HG03439 (cell line): ENCODE results near the gene LPAR1.

Source experiments
- ATAC-seq: cut with Tn5 transposase; IDR thresholded peaks from one replicate; pipeline ENCODE4 v1.9.1; 2021; ENCODE audit warnings: mild to moderate bottlenecking, moderate library complexity; ENCODE audit not compliant: unreplicated experiment

Gene LPAR1

DNA sequence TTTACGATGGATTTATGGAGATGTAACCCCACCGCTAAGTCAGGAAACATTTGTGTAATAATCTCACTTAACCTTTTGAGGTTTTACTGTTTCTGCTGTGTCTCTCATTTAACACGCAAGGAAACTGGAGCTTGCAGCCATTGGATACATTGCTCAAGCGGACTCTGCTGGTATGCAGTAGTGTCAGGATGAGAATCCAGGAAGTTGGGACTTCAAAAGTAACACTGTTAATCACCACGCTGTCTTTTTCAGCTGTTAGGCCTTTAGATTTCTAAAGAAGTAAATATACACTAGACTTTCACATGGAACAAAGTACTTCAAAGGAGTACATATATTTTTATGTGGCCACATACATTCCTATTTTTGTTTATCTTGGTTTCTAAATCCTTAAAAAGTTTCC lies 114.7 kb downstream of the LPAR1 start:
- ATAC-seq = no peak

DNA sequence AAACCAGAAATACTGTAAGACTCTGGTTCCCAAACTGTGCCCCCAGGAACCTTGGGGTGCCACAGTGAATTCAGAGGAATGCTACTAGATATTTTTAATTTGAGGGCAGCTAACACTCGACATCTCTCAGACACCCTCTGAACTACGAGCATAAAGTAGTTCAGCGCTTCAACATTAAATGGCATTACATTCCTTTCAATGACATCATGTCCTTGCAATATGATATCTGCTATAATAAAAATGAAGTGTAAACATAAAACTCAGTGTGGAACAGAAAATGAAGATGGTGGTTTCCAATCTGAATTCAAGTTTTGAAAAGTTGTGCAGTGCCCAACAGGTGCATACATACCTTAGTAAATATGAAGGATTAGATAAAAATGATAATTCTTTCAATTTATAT lies 116.1 kb downstream of the LPAR1 start:
- ATAC-seq = no peak

DNA sequence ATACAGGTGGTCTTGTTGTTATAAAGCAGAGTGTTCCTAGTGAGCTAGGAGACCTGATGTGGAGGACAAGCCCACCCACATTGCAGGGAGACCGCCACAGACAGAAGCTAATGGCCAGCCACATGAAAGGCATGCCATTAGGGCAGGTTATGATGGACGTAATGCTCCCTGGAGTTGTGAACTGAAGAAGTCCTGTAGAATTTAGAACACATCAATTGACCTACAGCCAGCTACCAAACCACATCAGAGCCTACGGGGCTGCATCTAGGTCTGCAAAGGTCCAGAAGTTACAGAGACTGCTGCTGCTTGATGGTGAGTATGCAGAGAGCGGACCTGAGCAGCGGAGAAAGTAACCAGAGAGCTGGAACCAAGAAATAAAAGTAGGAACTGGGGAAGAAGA lies 116.6 kb downstream of the LPAR1 start:
- ATAC-seq = no peak

- ATAC-seq = no peak
Measured at GRCh38 chr9:110919609-110920008, 118.7 kb downstream of the LPAR1 start.

- ATAC-seq = no peak
Measured at GRCh38 chr9:110919050-110919435, 119.2 kb downstream of the LPAR1 start.

GRCh38 chr9:110918316-110919049 lies 119.8 kb downstream of the LPAR1 start:
- ATAC-seq = no peak

- ATAC-seq = no peak
Measured at GRCh38 chr9:110916403-110916802, 121.9 kb downstream of the LPAR1 start.

- no peak for ATAC-seq
Measured at GRCh38 chr9:110912419-110913291, 125.6 kb downstream of the LPAR1 start.

DNA sequence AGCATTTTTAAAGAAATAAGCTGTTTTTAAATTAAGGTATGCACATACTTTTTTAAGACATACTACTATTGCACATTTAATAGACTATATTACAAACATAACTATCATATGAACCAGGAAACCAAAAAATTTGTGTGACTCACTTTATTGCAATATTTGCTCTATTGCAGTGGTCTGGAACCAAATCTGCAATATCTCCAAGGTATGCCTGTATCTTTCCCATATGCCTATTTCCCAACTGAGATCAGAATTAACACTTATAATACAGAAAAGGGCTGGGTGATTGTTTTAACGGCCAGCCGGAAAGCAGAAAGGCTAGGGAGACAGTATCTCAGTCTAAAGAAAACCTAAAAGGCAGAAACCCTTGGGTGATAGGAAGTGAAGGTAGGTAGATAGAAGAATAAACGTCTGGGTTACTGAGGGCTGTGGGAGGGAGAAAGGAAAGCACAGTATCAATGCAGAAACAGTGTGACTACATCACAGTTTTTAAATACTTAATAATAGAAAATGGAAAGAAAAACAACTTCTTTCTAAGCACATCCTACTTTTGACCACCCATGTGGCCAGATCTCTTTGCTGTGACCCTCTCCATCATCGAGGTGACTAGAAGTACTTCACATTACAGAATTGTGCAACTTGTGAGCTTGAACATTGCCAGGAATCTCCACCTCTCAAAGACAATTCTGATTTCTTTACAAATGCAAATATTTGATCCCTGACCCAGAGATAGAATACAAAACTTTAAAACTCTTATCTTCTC lies 126.4 kb downstream of the LPAR1 start:
- ATAC-seq = no peak

GRCh38 chr9:110908894-110909293 lies 129.4 kb downstream of the LPAR1 start:
- no peak for ATAC-seq

- ATAC-seq = no peak
Measured at GRCh38 chr9:110900917-110901316, 137.4 kb downstream of the LPAR1 start.

DNA sequence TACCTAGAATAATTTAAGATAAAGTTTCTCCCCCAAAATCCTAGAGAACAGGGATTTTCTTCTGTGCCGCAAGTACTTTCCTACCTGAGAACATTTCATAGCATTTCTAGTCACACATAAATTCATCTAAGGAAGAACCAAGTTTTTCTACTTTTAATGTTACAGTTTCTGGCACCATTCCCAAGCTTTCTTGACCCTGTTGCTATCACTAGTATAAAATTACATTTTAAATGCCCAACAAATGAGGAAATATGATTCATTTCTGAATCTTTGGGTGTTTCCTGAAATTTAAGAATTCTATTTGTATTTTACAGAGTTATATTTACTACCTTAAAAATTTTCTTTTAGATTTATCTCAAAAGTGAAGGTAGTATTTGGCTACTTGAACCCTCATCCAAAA lies 137.8 kb downstream of the LPAR1 start:
- ATAC-seq = no peak

- no peak for ATAC-seq
Measured at GRCh38 chr9:110898866-110899265, 139.4 kb downstream of the LPAR1 start.

DNA sequence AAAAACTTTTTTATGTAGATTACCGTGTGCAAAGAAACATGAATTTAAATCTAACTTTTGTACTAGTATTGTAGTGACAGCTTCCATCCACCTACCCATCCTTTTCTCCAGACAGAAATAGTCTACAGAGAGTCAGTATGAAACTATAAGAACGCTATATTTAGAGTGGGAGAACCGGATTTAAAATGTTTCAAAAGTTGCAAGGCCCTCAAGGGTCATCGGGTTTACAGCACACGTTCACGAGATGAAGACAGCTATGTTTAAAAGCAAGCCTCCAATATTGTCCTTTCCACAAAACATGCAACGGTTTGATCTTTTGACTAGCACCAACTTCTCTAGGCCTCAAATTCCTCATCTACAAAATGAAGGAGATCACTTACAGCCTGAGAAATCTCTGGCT lies 139.9 kb downstream of the LPAR1 start:
- no peak for ATAC-seq

- no peak for ATAC-seq
Measured at GRCh38 chr9:110897943-110898342, 140.3 kb downstream of the LPAR1 start.

GRCh38 chr9:110895147-110895905 lies 142.9 kb downstream of the LPAR1 start:
- ATAC-seq = no peak

DNA sequence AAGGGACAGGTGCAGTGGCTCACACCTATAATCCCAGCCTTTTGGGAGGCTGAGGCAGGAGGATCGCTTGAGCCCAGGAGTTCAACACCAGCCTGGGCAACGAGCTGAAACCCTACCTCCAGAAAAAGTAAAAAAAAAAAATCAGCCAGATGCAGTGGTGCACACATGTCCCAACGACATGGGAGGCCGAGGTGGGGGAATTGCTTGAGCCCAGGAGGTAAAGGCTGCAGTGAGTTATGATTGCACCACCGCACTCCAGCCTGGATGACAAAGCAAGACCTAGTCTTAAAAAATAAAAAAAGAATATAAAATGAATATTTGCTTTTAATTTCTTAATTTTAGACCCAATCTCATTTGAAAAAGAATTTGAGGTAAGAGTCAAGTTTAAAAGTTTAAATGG lies 143.5 kb downstream of the LPAR1 start:
- no peak for ATAC-seq

DNA sequence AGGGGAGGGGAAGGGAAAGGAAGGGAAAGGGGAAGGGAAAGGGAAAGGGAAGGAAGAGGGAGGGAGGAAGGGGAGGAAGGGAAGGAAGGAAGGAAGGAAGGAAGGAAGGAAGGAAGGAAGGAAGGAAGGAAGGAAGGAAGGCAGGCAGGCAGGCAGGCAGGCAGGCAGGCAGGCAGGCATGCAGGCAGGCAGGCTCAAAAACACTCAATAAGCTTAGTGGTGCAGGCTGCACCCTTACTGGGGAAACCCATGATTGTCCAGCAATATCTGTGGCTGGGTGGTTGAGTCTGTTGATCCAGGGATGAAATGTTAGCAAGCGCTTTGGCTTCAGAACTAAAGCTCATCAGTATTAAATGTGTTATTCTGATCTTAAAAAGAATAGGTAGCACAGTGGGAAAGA lies 145.6 kb downstream of the LPAR1 start:
- no peak for ATAC-seq

DNA sequence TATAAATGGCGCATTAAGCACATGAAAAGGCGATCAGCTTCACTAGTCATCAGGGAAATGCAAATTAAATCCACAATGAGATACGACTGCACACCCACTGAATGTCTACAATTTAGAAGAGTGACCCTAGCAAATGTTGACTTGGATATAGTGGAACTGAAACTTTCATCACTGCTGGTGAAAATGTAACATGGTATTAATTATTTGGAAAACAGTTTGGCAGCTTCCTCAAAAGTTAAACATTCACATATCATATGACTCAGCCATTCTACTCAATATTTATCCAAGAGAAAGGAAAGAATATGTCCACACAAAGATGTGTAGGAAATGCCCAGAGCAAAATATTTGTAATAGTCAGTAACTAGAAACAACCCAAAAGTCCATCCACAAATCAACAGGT lies 146.5 kb downstream of the LPAR1 start:
- no peak for ATAC-seq

- ATAC-seq = no peak
Measured at GRCh38 chr9:110890416-110890815, 147.9 kb downstream of the LPAR1 start.

GRCh38 chr9:110887276-110887675 lies 151.0 kb downstream of the LPAR1 start:
- ATAC-seq = no peak
